Fibroblast of mammary gland (primary cell): Measurements from ENCODE around the gene MSMB.
A peak's percentile ranks its signal among the peaks of the same experiment; 100 is the strongest.
"Not testable (repeated sequence)": the region's sequence is repeated elsewhere in the genome, so short reads cannot be mapped to it uniquely, and the experiment has no call there.

Experiments
- DNase-seq: peaks from one replicate; pipeline ENCODE4 v3.0.0-alpha.2; 2010; ENCODE audit warnings: low read depth
- H3K4me3 ChIP-seq: 2 replicates; pipeline ENCODE4 v1.5.1; 2011; ENCODE audit warnings: low read depth, mild to moderate bottlenecking, low read length, moderate library complexity; ENCODE audit not compliant: control insufficient read depth
- CTCF ChIP-seq: conservative IDR thresholded peaks from 2 replicates; pipeline ENCODE4 v1.5.1; 2011; ENCODE audit warnings: low read depth, low read length, inconsistent platforms; ENCODE audit not compliant: control insufficient read depth, insufficient read depth

MSMB gene

DNA sequence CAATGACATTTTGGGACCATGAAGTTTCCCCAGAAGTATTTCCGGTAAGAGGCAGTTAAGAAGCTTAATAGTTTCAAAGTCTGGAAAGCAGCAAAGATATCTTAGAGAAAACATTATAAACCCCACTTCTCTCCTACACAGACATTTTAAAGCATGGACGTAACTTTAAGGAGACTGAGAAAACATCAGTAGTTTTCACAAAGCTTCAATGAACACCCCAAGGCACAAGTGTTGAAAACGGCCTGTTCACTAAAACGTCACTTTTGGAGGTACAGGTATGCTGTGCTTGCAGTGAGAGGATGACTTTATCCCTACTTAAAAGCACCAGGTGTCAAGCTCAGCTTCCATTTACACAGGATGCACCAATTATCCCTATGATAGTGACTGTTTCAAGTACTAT is 40.7 kb downstream of the MSMB start:
- no peak overlapping the region for H3K4me3 ChIP-seq
- no peak for TF ChIP-seq CTCF
- DNase-seq: no peak

DNA sequence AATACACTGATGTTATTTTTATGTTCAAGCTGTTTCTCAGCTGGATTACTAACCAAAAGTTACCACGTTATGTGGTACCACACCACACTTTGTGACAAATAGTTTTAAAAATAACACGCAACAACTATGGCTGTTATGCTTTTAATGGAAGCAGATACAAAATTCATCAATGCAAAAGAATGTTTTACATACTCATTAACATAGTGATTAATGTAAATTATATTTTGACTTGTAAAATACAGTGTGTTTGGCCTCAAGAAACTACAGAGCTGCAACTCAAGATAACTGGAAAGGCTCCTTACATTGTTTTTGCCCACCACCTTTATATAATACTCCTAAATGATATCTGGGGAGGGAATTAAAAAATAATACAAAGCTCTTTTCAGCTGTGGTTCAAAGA is 41.1 kb downstream of the MSMB start:
- no peak overlapping the region for H3K4me3 ChIP-seq
- no peak for DNase-seq
- no peak for TF ChIP-seq CTCF

DNA sequence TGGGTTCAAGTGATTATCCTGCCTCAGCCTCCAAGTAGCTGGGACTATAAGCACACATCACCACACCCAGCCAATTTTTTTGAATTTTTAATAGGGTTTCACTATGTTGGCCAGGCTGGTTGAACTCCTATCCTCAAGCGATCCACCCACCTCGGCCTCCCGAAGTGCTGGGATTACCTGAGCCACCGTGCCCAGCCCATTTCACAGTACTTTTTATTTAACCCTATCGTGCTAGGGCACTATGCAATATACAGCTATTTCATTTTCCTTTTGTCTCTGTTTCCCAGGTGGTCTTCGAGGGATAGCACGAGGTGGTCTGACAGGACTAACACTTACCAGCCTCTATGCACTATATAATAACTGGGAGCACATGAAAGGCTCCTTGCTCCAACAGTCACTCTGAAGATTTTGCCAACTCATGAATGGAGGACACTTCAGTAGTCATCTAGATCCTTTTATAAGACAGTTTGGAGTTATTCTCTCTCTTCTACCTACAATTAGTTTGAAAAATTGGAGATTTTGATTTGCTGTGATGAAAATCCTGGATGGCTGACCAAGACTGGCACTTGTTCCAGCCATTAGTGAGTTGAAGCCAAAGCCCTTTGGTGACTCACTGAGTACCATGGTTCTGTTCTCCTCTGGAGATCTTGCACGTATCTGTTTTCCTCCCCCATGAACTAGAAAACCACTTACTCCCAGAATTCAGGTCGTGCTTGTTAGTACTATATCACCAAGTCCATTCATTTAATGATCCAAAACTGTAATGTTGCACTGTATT is 43.0 kb downstream of the MSMB start:
- TF ChIP-seq CTCF: no peak
- no peak overlapping the region for H3K4me3 ChIP-seq
- DNase-seq: peak; percentile 49

DNA sequence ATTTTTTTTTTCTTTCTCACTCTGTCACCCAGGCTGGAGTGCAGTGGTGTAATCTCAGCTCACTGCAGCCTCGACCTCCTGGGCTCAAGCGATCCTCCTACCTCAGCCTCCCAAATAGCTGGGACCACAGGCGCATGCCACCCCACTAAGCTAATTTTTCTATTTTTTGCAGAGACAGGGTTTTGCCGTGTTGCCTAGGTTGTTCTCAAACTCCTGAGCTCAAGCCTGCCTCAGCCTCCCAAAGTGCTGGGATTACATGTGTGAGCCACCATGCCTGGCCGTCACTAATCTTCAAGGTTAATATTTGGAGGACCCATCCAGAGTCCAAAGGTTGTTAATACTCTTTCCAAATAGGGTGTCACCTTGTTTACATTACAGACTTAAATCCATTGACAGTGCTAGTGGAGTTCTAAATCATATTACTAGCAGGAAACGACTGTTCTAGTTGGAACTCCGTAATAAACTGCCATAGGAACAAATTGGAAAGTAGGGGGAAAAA is 43.8 kb downstream of the MSMB start:
- DNase-seq, H3K4me3 ChIP-seq: not testable (repeated sequence)

DNA sequence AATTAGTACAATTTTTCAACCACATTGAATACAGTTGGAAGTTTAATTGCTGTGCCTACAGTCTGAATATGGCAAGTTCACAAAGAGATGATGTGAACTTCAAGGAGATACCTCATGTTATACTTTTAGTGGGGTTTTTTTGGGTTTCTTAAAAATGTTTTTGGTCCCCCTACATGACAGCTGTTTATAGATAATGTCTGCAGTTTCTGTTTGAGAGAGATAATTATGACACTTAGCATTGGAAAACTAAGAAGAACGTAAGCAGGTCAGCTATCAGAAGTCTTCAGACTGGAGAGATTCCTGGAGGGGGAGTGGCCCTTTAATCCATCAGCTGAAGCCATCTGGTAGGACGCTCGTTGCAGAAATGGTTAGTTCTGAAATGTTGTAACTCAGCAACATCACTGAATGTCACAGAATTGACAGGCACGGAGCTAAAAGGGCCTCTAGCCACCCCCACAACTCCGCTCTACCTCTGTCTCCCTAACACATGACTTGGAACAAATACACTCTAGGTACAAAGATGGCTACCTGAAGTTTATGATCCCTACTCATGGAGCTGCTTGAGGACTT is 44.8 kb downstream of the MSMB start:
- TF ChIP-seq CTCF: no peak
- DNase-seq: no peak
- H3K4me3 ChIP-seq: no peak overlapping the region

- no peak overlapping the region for H3K4me3 ChIP-seq
- no peak for DNase-seq
- TF ChIP-seq CTCF: no peak
These were observed 45.5 kb downstream of the MSMB start for GRCh38 chr10:46000538-46000937.

GRCh38 chr10:45999955-46000354 is 46.1 kb downstream of the MSMB start:
- DNase-seq, H3K4me3 ChIP-seq: not testable (repeated sequence)
